Astrocyte (in vitro differentiated cells and primary cell): ENCODE results near the gene MANEA. TPM values are rescaled to one million over a fixed set of nuclear protein-coding genes. Genes with fewer than 3 reads are reported as not detected.
A peak's percentile ranks its signal among the peaks of the same experiment; 100 is the strongest.

Experiments
- DNase-seq: peaks from one replicate; pipeline ENCODE4 v3.0.0-alpha.2; 2010; ENCODE audit warnings: low read depth
- FAIRE-seq: peaks from 2 replicates; lab custom pipeline; 2011; peaks lifted over from hg19 to GRCh38; lab: Jason Lieb, UNC
- H2AFZ ChIP-seq: 2 replicates; pipeline ENCODE4 v1.6.0; 2012; ENCODE audit warnings: low read depth, low read length, inconsistent platforms
- H3K27ac ChIP-seq: 2 replicates; pipeline ENCODE4 v1.5.1; 2011; ENCODE audit warnings: low read depth, low read length, inconsistent platforms
- H3K27me3 ChIP-seq: 2 replicates; pipeline ENCODE4 v1.6.0; 2011; ENCODE audit warnings: low read length, inconsistent platforms; ENCODE audit not compliant: insufficient read depth
- H3K36me3 ChIP-seq: 2 replicates; pipeline ENCODE4 v1.5.1; 2011; ENCODE audit warnings: low read length, inconsistent platforms; ENCODE audit not compliant: insufficient read depth
- H3K4me1 ChIP-seq: 2 replicates; pipeline ENCODE4 v1.5.1; 2011; ENCODE audit warnings: low read length, inconsistent platforms; ENCODE audit not compliant: insufficient read depth
- H3K4me2 ChIP-seq: 2 replicates; pipeline ENCODE4 v1.6.0; 2012; ENCODE audit warnings: low read length, inconsistent platforms
- H3K4me3 ChIP-seq: 2 replicates; pipeline ENCODE4 v1.5.1; 2011; ENCODE audit warnings: low read depth, mild to moderate bottlenecking, low read length, inconsistent platforms; ENCODE audit not compliant: insufficient read depth
- H3K79me2 ChIP-seq: 2 replicates; pipeline ENCODE4 v1.6.0; 2012; ENCODE audit warnings: mild to moderate bottlenecking, low read length, inconsistent platforms; ENCODE audit not compliant: insufficient read depth
- H3K9ac ChIP-seq: 2 replicates; pipeline ENCODE4 v1.6.0; 2012; ENCODE audit warnings: mild to moderate bottlenecking, low read length, inconsistent platforms
- H3K9me3 ChIP-seq: 2 replicates; pipeline ENCODE4 v1.5.1; 2012; ENCODE audit warnings: low read depth, mild to moderate bottlenecking, low read length, inconsistent platforms; ENCODE audit not compliant: insufficient read depth
- H4K20me1 ChIP-seq: 2 replicates; pipeline ENCODE4 v1.6.0; 2012; ENCODE audit warnings: low read length, inconsistent platforms; ENCODE audit not compliant: insufficient read depth
- H3K27ac Mint-ChIP-seq: one replicate; pipeline ENCODE4 v1.8.0; 2021; ENCODE audit warnings: mild to moderate bottlenecking, mixed read lengths; ENCODE audit not compliant: unreplicated experiment
- H3K27me3 Mint-ChIP-seq: one replicate; pipeline ENCODE4 v1.8.0; 2021; ENCODE audit warnings: low read depth, mixed read lengths; ENCODE audit not compliant: unreplicated experiment
- H3K36me3 Mint-ChIP-seq: one replicate; pipeline ENCODE4 v1.8.0; 2021; ENCODE audit warnings: low read depth, mixed read lengths; ENCODE audit not compliant: unreplicated experiment
- H3K4me1 Mint-ChIP-seq: one replicate; pipeline ENCODE4 v1.8.0; 2021; ENCODE audit warnings: low read depth, mixed read lengths; ENCODE audit not compliant: unreplicated experiment
- H3K4me3 Mint-ChIP-seq: one replicate; pipeline ENCODE4 v1.8.0; 2021; ENCODE audit warnings: mild to moderate bottlenecking, moderate library complexity, mixed read lengths; ENCODE audit not compliant: unreplicated experiment
- H3K9me3 Mint-ChIP-seq: one replicate; pipeline ENCODE4 v1.8.0; 2021; ENCODE audit warnings: mild to moderate bottlenecking, mixed read lengths; ENCODE audit not compliant: unreplicated experiment
- EZH2 ChIP-seq: IDR thresholded peaks from 2 replicates; pipeline ENCODE4 v1.6.1; 2012; ENCODE audit warnings: mild to moderate bottlenecking, low read length, inconsistent platforms; ENCODE audit not compliant: insufficient read depth
- total RNA-seq: library from RNA; stranded (reverse); gene quantifications from 2 replicates; pipeline ENCODE4 v1.2.1, GENCODE V29; 2021
- TF ChIP-seq, protein P1 (sequence below): IDR thresholded peaks from 2 replicates; pipeline ENCODE4 v1.5.1; 2011; ENCODE audit warnings: low read depth, mild to moderate bottlenecking, inconsistent platforms, low read length, moderate library complexity; ENCODE audit not compliant: insufficient read depth

The MANEA gene
- total RNA-seq, 1 donor from 2014 or later: 12.4 TPM

DNA sequence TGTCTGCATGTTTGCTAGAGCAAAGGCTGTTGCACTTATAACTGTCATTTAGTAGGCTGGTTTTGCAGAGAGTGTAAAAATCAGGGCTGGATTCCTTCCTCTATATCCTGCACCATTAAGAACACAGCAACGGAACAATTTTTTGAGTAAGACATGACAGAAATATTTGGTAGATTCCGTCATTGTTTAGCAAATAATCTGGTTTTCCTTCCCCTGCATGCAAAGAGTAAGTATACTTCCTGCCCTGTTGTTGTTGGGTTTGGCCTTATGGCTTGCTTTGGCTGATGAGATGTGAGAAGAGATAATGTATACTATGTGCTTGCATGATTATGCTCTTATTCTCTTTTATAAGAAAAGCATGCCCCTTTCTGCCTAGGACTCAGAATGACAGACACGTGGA is 23.8 kb downstream of the MANEA start:
- Mint-ChIP-seq H3K4me1 (no peaks in the 10 kb centered on the region), H3K36me3 (no peaks in the 10 kb centered on the region), H3K27ac (no peak overlapping the region), H3K4me3 (no peak overlapping the region), H3K27me3 (no peaks in the 10 kb centered on the region), H3K9me3 (no peaks in the 10 kb centered on the region)
- Histone ChIP-seq H3K4me3 (no peak overlapping the region), H4K20me1 (no peaks in the 10 kb centered on the region), H3K9ac (no peak overlapping the region), H3K4me1 (no peaks in the 10 kb centered on the region), H3K27ac (no peak overlapping the region), H3K79me2 (no peaks in the 10 kb centered on the region), H3K27me3 (no peaks in the 10 kb centered on the region), H3K36me3 (peaks cover 4% of the 10 kb centered on the region), H3K4me2 (no peak overlapping the region), H2AFZ (no peak overlapping the region), H3K9me3 (no peaks in the 10 kb centered on the region)
- FAIRE-seq (no peak), DNase-seq (no peak)
- no peak for TF ChIP-seq EZH2
- TF ChIP-seq, protein P1, sequence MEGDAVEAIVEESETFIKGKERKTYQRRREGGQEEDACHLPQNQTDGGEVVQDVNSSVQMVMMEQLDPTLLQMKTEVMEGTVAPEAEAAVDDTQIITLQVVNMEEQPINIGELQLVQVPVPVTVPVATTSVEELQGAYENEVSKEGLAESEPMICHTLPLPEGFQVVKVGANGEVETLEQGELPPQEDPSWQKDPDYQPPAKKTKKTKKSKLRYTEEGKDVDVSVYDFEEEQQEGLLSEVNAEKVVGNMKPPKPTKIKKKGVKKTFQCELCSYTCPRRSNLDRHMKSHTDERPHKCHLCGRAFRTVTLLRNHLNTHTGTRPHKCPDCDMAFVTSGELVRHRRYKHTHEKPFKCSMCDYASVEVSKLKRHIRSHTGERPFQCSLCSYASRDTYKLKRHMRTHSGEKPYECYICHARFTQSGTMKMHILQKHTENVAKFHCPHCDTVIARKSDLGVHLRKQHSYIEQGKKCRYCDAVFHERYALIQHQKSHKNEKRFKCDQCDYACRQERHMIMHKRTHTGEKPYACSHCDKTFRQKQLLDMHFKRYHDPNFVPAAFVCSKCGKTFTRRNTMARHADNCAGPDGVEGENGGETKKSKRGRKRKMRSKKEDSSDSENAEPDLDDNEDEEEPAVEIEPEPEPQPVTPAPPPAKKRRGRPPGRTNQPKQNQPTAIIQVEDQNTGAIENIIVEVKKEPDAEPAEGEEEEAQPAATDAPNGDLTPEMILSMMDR: no peak

- no peaks in the 10 kb centered on the region for H3K9me3 Mint-ChIP-seq
- Histone ChIP-seq H3K79me2 (no peaks in the 10 kb centered on the region), H3K27ac (no peak overlapping the region), H3K4me3 (no peak overlapping the region), H3K4me2 (no peak overlapping the region), H3K4me1 (no peaks in the 10 kb centered on the region), H3K36me3 (no peaks in the 10 kb centered on the region), H3K27me3 (peaks cover 2% of the 10 kb centered on the region), H3K9me3 (no peaks in the 10 kb centered on the region), H4K20me1 (no peaks in the 10 kb centered on the region), H3K9ac (no peak overlapping the region), H2AFZ (no peak overlapping the region)
- H3K4me3 Mint-ChIP-seq: no peak overlapping the region
- no peak for FAIRE-seq
- no peaks in the 10 kb centered on the region for H3K36me3 Mint-ChIP-seq
- peak; percentile 3 for DNase-seq
- TF ChIP-seq, protein P1: no peak
- TF ChIP-seq EZH2: no peak
- no peaks in the 10 kb centered on the region for H3K27me3 Mint-ChIP-seq
- no peaks in the 10 kb centered on the region for H3K4me1 Mint-ChIP-seq
- H3K27ac Mint-ChIP-seq: no peak overlapping the region
Measured at GRCh38 chr6:95614094-95614493, 36.8 kb downstream of the MANEA start.

GRCh38 chr6:95629551-95629950 is 52.2 kb downstream of the MANEA start:
- Histone ChIP-seq H3K79me2 (no peaks in the 10 kb centered on the region), H3K4me1 (no peaks in the 10 kb centered on the region), H3K9me3 (no peaks in the 10 kb centered on the region), H3K4me3 (no peak overlapping the region), H3K9ac (no peak overlapping the region), H3K36me3 (no peaks in the 10 kb centered on the region), H4K20me1 (no peaks in the 10 kb centered on the region), H3K27me3 (no peaks in the 10 kb centered on the region), H3K4me2 (no peak overlapping the region), H3K27ac (no peak overlapping the region), H2AFZ (no peak overlapping the region)
- peaks cover 4% of the 10 kb centered on the region for H3K9me3 Mint-ChIP-seq
- no peak overlapping the region for H3K4me3 Mint-ChIP-seq
- H3K27ac Mint-ChIP-seq: no peak overlapping the region
- no peaks in the 10 kb centered on the region for H3K36me3 Mint-ChIP-seq
- FAIRE-seq (no peak), DNase-seq (no peak)
- TF ChIP-seq, protein P1: no peak
- TF ChIP-seq EZH2: no peak
- no peaks in the 10 kb centered on the region for H3K4me1 Mint-ChIP-seq
- no peaks in the 10 kb centered on the region for H3K27me3 Mint-ChIP-seq
